ENCODE results near the gene STXBP2. TPM values are rescaled to one million over a fixed set of nuclear protein-coding genes. Genes with fewer than 3 reads are reported as not detected.

STXBP2 gene
- total RNA-seq, 4 donors from 2014 or later: 20.2 to 62.7 (median 27.0) TPM

GRCh38 chr19:7607874-7608560 is 28.9 kb upstream of the STXBP2 start:
- TF ChIP-seq, protein P1, sequence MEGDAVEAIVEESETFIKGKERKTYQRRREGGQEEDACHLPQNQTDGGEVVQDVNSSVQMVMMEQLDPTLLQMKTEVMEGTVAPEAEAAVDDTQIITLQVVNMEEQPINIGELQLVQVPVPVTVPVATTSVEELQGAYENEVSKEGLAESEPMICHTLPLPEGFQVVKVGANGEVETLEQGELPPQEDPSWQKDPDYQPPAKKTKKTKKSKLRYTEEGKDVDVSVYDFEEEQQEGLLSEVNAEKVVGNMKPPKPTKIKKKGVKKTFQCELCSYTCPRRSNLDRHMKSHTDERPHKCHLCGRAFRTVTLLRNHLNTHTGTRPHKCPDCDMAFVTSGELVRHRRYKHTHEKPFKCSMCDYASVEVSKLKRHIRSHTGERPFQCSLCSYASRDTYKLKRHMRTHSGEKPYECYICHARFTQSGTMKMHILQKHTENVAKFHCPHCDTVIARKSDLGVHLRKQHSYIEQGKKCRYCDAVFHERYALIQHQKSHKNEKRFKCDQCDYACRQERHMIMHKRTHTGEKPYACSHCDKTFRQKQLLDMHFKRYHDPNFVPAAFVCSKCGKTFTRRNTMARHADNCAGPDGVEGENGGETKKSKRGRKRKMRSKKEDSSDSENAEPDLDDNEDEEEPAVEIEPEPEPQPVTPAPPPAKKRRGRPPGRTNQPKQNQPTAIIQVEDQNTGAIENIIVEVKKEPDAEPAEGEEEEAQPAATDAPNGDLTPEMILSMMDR (IDR thresholded peaks at IDR 0.05; ENCODE audit: low read depth): no peak

DNA sequence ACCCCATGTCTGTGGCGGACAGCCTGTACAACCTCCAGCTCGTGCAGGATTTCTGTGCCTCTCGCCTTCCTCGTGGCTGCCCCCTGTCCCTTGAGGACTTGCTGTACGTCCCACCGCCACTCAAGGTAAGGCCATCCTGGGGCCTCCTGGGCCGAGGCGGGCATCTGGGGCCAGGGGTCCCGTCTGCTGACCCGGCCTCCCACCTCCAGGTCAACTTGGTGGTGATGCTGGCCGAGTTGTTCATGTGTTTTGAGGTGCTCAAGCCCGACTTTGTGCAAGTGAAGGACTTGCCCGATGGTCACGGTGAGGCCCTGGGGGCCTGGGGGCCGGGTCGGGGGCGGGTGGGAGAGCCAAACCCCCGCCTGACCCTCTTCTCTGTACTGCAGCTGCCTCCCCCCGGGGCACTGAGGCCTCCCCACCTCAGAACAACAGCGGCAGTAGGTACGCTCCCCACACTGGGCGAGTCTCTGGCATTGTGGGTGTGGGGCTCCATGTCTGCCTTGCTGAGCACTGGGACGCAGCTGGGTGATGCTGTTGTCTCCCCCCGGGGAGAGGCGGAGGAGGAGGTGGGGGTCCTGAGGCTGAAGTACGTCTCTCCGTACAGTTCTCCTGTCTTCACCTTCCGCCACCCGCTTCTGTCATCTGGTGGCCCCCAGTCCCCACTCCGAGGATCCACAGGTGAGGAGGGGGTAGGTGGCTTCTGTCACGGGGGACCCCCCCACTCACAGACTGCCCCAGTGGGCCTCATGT is 26.2 kb upstream of the STXBP2 start:
- TF ChIP-seq, protein P1 (IDR thresholded peaks at IDR 0.05; ENCODE audit: low read depth): no peak

DNA sequence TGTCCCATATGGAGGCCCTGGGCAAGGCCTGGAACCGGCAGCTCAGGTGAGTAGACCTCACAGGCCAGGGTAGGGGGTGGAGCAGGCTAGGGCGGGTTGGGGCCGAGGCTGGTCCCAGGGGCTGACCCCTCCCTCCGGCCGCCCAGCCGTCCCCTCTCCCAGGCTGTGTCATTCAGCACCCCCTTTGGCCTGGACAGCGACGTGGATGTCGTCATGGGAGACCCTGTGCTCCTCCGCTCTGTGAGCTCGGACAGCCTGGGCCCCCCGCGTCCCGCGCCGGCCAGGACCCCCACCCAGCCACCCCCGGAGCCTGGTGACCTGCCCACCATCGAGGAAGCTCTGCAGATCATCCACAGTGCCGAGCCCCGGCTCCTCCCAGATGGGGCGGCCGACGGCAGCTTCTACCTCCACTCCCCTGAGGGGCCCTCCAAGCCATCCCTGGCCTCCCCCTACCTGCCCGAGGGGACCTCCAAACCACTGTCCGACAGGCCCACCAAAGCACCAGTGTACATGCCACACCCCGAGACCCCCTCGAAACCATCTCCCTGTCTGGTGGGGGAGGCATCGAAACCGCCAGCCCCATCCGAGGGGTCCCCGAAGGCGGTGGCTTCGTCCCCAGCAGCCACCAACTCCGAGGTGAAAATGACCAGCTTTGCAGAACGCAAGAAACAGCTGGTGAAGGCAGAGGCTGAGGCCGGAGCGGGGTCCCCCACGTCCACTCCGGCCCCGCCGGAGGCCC is 25.2 kb upstream of the STXBP2 start:
- TF ChIP-seq, protein P1 (IDR thresholded peaks at IDR 0.05; ENCODE audit: low read depth): no peak

DNA sequence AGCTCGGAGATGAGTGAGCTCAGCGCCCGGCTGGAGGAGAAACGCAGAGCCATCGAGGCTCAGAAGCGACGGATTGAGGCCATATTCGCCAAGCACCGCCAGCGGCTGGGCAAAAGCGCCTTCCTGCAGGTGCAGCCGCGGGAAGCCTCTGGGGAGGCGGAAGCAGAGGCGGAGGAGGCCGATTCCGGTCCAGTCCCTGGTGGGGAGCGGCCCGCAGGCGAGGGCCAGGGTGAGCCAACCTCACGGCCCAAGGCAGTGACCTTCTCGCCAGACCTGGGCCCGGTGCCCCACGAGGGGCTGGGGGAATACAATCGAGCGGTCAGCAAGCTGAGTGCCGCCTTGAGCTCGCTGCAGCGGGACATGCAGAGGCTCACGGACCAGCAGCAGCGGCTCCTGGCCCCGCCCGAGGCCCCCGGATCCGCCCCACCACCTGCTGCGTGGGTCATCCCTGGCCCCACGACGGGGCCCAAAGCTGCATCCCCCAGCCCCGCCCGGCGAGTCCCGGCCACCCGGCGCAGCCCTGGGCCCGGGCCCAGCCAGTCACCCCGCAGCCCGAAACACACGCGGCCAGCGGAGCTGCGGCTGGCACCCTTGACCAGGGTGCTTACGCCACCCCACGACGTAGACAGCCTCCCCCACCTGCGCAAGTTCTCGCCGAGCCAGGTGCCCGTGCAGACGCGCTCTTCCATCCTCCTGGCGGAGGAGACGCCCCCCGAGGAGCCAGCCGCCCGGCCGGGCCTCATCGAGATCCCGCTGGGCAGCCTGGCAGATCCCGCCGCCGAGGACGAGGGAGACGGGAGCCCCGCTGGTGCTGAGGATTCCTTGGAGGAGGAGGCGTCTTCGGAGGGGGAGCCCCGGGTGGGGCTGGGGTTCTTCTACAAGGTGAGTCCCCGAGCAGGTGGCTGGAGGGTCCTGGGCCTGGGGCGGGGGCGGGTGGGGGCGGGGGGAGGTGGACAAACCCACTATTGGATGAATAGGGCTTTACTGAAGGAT is 24.3 kb upstream of the STXBP2 start:
- TF ChIP-seq, protein P1 (IDR thresholded peaks at IDR 0.05; ENCODE audit: low read depth): no peak

DNA sequence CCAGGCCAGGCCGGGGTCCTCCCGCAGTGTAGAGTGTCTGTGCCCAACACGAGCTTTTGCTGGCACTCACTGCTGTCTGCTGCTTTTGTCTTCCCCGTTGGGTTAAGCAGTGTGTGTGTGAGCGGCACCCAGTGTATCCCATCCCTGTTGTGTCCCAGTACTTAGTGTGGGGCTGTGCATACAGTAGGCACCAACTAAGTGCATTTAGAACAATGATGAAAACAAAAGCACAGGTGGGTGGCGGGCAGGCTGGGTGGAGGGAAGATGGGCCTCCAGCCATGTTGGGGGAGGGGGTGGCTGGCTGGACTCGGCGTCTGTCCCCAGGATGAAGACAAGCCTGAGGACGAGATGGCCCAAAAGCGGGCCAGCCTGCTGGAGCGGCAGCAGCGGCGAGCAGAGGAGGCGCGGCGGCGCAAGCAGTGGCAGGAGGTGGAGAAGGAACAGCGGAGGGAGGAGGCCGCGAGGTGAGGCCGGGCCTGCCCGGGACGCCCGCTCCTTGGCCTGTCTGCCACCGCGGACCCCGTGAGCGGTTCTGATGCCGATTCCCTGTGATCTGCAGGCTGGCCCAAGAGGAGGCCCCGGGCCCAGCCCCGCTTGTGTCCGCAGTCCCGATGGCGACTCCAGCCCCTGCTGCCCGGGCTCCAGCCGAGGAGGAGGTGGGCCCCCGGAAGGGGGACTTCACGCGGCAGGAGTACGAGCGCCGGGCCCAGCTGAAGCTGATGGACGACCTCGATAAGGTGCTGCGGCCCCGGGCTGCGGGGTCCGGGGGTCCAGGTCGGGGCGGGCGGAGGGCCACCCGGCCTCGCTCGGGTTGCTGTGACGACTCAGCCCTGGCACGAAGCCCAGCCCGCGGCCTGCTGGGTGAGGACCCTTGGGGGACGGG is 21.8 kb upstream of the STXBP2 start:
- TF ChIP-seq, protein P1 (IDR thresholded peaks at IDR 0.05; ENCODE audit: low read depth): no peak

DNA sequence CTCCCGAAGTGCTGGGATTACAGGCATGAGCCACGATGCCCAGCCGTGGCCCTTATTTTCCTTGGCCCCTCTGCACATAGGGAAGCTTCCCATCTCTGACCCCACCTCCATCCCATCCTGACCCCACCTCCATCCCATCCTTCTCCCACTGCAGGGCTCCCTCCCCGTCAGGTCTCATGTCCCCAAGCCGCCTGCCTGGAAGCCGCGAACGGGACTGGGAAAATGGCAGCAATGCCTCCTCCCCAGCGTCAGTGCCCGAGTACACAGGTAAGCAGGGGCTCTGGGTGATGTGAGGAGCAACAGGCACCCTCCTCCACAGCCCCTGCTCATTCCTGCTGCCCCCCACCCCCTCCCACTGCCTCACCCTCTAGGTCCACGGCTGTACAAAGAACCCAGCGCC is 19.7 kb upstream of the STXBP2 start:
- TF ChIP-seq, protein P1 (IDR thresholded peaks at IDR 0.05; ENCODE audit: low read depth): no peak
